HepG2 (cell line): ENCODE measurements around the gene TECTB. TPM values are rescaled to one million over a fixed set of nuclear protein-coding genes. Genes with fewer than 3 reads are reported as not detected.
A peak's percentile ranks its signal among the peaks of the same experiment; 100 is the strongest.

Experiments
- AGO1 ChIP-seq: fragments of 200-400 bp; formaldehyde crosslinking; IDR thresholded peaks from 2 replicates; pipeline ENCODE4 v1.6.1; 2017; ENCODE audit warnings: mild to moderate bottlenecking, low read depth, low read length, moderate library complexity; ENCODE audit not compliant: poor library complexity, severe bottlenecking
- BCL3 ChIP-seq: sonication (generic); formaldehyde crosslinking; IDR thresholded peaks from 2 replicates; pipeline ENCODE4 v1.5.1; 2020; ENCODE audit warnings: mild to moderate bottlenecking, missing genetic modification reagents, moderate library complexity
- CSRNP2 ChIP-seq: sonication (generic); formaldehyde crosslinking; conservative IDR thresholded peaks from 2 replicates; pipeline ENCODE4 v1.8.0; 2022; ENCODE audit warnings: low read depth, missing genetic modification reagents
- ELF3 ChIP-seq: IDR thresholded peaks from 2 replicates; pipeline ENCODE4 v1.6.1; 2016; ENCODE audit warnings: missing genetic modification reagents, missing compliant biosample characterization
- ETV6 ChIP-seq: sonication (generic); formaldehyde crosslinking; conservative IDR thresholded peaks from 2 replicates; pipeline ENCODE4 v1.4.0; 2020; ENCODE audit warnings: missing genetic modification reagents
- FOXA3 ChIP-seq: IDR thresholded peaks from 2 replicates; pipeline ENCODE4 v1.6.1; 2016; ENCODE audit warnings: missing genetic modification reagents, missing compliant biosample characterization
- FOXC1 ChIP-seq: sonication (generic); formaldehyde crosslinking; IDR thresholded peaks from 2 replicates; pipeline ENCODE4 v1.8.0; 2022; ENCODE audit warnings: mild to moderate bottlenecking, missing genetic modification reagents, borderline replicate concordance
- FOXJ3 ChIP-seq: sonication (generic); formaldehyde crosslinking; IDR thresholded peaks from 2 replicates; pipeline ENCODE4 v1.4.0; 2020; ENCODE audit warnings: missing genetic modification reagents, mild to moderate bottlenecking, borderline replicate concordance
- FOXO1 ChIP-seq: sonication (generic); formaldehyde crosslinking; IDR thresholded peaks from 2 replicates; pipeline ENCODE4 v1.4.0; 2020; ENCODE audit warnings: missing genetic modification reagents
- FOXO4 ChIP-seq: sonication (generic); formaldehyde crosslinking; conservative IDR thresholded peaks from 2 replicates; pipeline ENCODE4 v1.8.1; 2023; ENCODE audit warnings: missing genetic modification reagents
- GABPB1 ChIP-seq: IDR thresholded peaks from 2 replicates; pipeline ENCODE4 v1.6.1; 2016; ENCODE audit warnings: mild to moderate bottlenecking, missing genetic modification reagents, moderate library complexity, missing compliant biosample characterization
- HOXD1 ChIP-seq: sonication (generic); formaldehyde crosslinking; IDR thresholded peaks from 2 replicates; pipeline ENCODE4 v1.5.0; 2020; ENCODE audit warnings: missing genetic modification reagents
- MAFG ChIP-seq: sonication (generic); formaldehyde crosslinking; IDR thresholded peaks from 2 replicates; pipeline ENCODE4 v1.5.1; 2020; ENCODE audit warnings: mild to moderate bottlenecking, missing genetic modification reagents
- MIER2 ChIP-seq: IDR thresholded peaks from 2 replicates; pipeline ENCODE4 v1.6.1; 2016; ENCODE audit warnings: missing biosample characterization, missing genetic modification reagents
- MTF2 ChIP-seq: sonication (generic); formaldehyde crosslinking; IDR thresholded peaks from 2 replicates; pipeline ENCODE4 v1.5.0; 2020; ENCODE audit warnings: missing genetic modification reagents, borderline replicate concordance
- MZF1 ChIP-seq: sonication (generic); formaldehyde crosslinking; IDR thresholded peaks from 2 replicates; pipeline ENCODE4 v1.8.1; 2023; ENCODE audit warnings: mild to moderate bottlenecking, missing genetic modification reagents, borderline replicate concordance
- SNAPC2 ChIP-seq: sonication (generic); formaldehyde crosslinking; IDR thresholded peaks from 2 replicates; pipeline ENCODE4 v1.8.1; 2022; ENCODE audit warnings: mild to moderate bottlenecking, missing genetic modification reagents
- STAG1 ChIP-seq: sonication (generic); formaldehyde crosslinking; IDR thresholded peaks from 2 replicates; pipeline ENCODE4 v1.4.0; 2020; ENCODE audit warnings: missing genetic modification reagents
- ZBTB21 ChIP-seq: sonication (generic); formaldehyde crosslinking; IDR thresholded peaks from 2 replicates; pipeline ENCODE4 v1.4.0; 2020; ENCODE audit warnings: missing genetic modification reagents
- ZFAT ChIP-seq: sonication (generic); formaldehyde crosslinking; conservative IDR thresholded peaks from 2 replicates; pipeline ENCODE4 v1.8.1; 2023; ENCODE audit warnings: missing genetic modification reagents, inconsistent platforms
- ZFP1 ChIP-seq: IDR thresholded peaks from 2 replicates; pipeline ENCODE4 v1.6.1; 2016
- ZFP36L2 ChIP-seq: sonication (generic); formaldehyde crosslinking; IDR thresholded peaks from 2 replicates; pipeline ENCODE4 v1.4.0; 2020; ENCODE audit warnings: missing genetic modification reagents
- ZKSCAN8 ChIP-seq: IDR thresholded peaks from 2 replicates; pipeline ENCODE4 v1.6.1; 2016; ENCODE audit warnings: borderline replicate concordance, missing genetic modification reagents, missing compliant biosample characterization
- ZNF101 ChIP-seq: sonication (generic); formaldehyde crosslinking; IDR thresholded peaks from 2 replicates; pipeline ENCODE4 v1.4.0; 2020; ENCODE audit warnings: mild to moderate bottlenecking, low read depth, missing genetic modification reagents, borderline replicate concordance
- ZNF20 ChIP-seq: sonication (generic); formaldehyde crosslinking; IDR thresholded peaks from 2 replicates; pipeline ENCODE4 v1.4.0; 2020; ENCODE audit warnings: mild to moderate bottlenecking, moderate library complexity, missing genetic modification reagents
- ZNF274 ChIP-seq: sonication (generic); formaldehyde crosslinking; IDR thresholded peaks from 2 replicates; pipeline ENCODE4 v1.5.1; 2020; ENCODE audit warnings: mild to moderate bottlenecking, missing genetic modification reagents
- ZNF746 ChIP-seq: sonication (generic); formaldehyde crosslinking; IDR thresholded peaks from 2 replicates; pipeline ENCODE4 v1.8.0; 2022; ENCODE audit warnings: mild to moderate bottlenecking, missing genetic modification reagents
- ZNF773 ChIP-seq: sonication (generic); formaldehyde crosslinking; IDR thresholded peaks from 2 replicates; pipeline ENCODE4 v1.4.0; 2020; ENCODE audit warnings: missing genetic modification reagents, borderline replicate concordance
- ZSCAN9 ChIP-seq: IDR thresholded peaks from 2 replicates; pipeline ENCODE4 v1.6.1; 2016; ENCODE audit warnings: borderline replicate concordance
- ZZZ3 ChIP-seq: sonication (generic); formaldehyde crosslinking; IDR thresholded peaks from 2 replicates; pipeline ENCODE4 v1.4.0; 2020; ENCODE audit warnings: missing genetic modification reagents, mild to moderate bottlenecking, borderline replicate concordance
- polyA plus RNA-seq, 8 experiments: library from polyadenylated mRNA; depleted of rRNA in 3 of 8; stranded (reverse) in 7 of 8; unstranded in 1 of 8; fragments of >200 nt; fragmentation: Illumina TruSeq in 4 of 8; extraction: Trizol in 4 of 8; gene quantifications; 2 replicates each; pipeline versions ENCODE4 v1.2.1 to v1.2.3, GENCODE V29; 2011 to 2016; ENCODE audit warnings: low read depth in 4 of 8, missing spikeins in 1 of 8, mixed read lengths in 1 of 8; ENCODE audit not compliant: insufficient read depth in 1 of 8
- total RNA-seq, 5 experiments: library from RNA; depleted of rRNA; stranded (reverse); fragments of >200 nt; fragmentation: Illumina TruSeq; extraction: Trizol; gene quantifications; 2 replicates each; pipeline ENCODE4 v1.2.3, GENCODE V29; 2016; ENCODE audit warnings: low read depth in 1 of 5

The TECTB gene
- total and polyA plus RNA-seq, 2 of the 13 experiments (the other 11 are each of a cell fraction or from before 2014, with no cell fraction given), result 0.78 to 1.8 TPM

GRCh38 chr10:112261281-112261822 is 21.8 kb upstream of the TECTB start (continued):
- peak; percentile 79; the same call in 1 of the 2 replicates for TF ChIP-seq BCL3 (CRISPR knock-in tag)
- TF ChIP-seq MAFG (CRISPR knock-in tag), result peak; percentile 90
- TF ChIP-seq ZFAT (CRISPR knock-in tag), result no peak
- peak; percentile 93; the same call in 1 of the 2 replicates for TF ChIP-seq ZNF101 (CRISPR knock-in tag)
- TF ChIP-seq CSRNP2 (CRISPR knock-in tag), result no peak
- peak; percentile 63; the same call in 1 of the 2 replicates for TF ChIP-seq ZBTB21 (CRISPR knock-in tag)
- peak; percentile 94 for TF ChIP-seq ZFP1 (CRISPR knock-in tag)
- TF ChIP-seq ZFP36L2 (CRISPR knock-in tag), result 0 out of 2 replicates have a peak, but pooled peaks have one; percentile 30
- peak; percentile 93 for TF ChIP-seq ETV6 (CRISPR knock-in tag)
- TF ChIP-seq FOXO1, result peak; percentile 98
- 0 out of 2 replicates have a peak, but pooled peaks have one; percentile 43 for TF ChIP-seq ZZZ3
- no peak for TF ChIP-seq MTF2 (CRISPR knock-in tag)
- TF ChIP-seq FOXA3 (CRISPR knock-in tag), result peak; percentile 98
- no peak for TF ChIP-seq FOXO4 (CRISPR knock-in tag)
- TF ChIP-seq ZSCAN9 (CRISPR knock-in tag), result peak; percentile 97
- TF ChIP-seq ZNF20, result no peak
- peak; percentile 70; the same call in 1 of the 2 replicates for TF ChIP-seq FOXC1 (CRISPR knock-in tag)
- peak; percentile 93 for TF ChIP-seq ZNF746 (CRISPR knock-in tag)
- TF ChIP-seq MZF1 (CRISPR knock-in tag), result no peak
- no peak for TF ChIP-seq ZNF773
- TF ChIP-seq MIER2, result peak; percentile 86
- peak; percentile 66; the same call in 1 of the 2 replicates for TF ChIP-seq ZNF274
- peak; percentile 54 for TF ChIP-seq STAG1 (CRISPR knock-in tag)
- TF ChIP-seq FOXJ3 (CRISPR knock-in tag), result peak; percentile 100
- TF ChIP-seq GABPB1 (CRISPR knock-in tag), result peak; percentile 64
- peak; percentile 97 for TF ChIP-seq ZKSCAN8
- TF ChIP-seq ELF3 (CRISPR knock-in tag), result peak; percentile 96
- peak; percentile 68; the same call in 1 of the 2 replicates for TF ChIP-seq SNAPC2
- TF ChIP-seq HOXD1 (CRISPR knock-in tag), result peak; percentile 99
- TF ChIP-seq AGO1, result no peak
